ENCODE data around the gene SOX5.
"Not testable (repeated sequence)": the region's sequence is repeated elsewhere in the genome, so short reads cannot be mapped to it uniquely, and the experiment has no call there.

SOX5 gene

GRCh38 chr12:23750923-23751322, 198.5 kb downstream of the SOX5 start:
- no peak for DNase-seq

DNA sequence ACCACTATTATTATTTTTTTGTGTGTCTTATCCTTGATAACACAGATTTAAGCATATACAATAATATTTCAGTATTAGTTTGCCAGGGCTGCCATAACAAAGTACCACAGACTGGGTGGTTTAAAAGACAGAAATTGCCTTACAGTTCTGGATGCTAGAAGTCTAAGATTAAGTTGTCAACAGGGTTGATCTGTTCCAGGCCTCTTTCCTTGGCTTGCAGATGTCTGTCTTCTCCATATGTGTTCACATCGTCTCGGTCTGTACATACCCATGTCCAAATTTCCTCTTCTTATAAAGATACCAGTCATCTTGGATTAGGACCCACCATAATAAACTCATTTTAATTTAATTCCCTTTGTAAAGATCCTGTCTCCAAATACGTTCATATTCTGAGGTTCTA, 204.8 kb downstream of the SOX5 start:
- DNase-seq: no peak

GRCh38 chr12:23742574-23742973, 206.9 kb downstream of the SOX5 start:
- no peak for DNase-seq

DNA sequence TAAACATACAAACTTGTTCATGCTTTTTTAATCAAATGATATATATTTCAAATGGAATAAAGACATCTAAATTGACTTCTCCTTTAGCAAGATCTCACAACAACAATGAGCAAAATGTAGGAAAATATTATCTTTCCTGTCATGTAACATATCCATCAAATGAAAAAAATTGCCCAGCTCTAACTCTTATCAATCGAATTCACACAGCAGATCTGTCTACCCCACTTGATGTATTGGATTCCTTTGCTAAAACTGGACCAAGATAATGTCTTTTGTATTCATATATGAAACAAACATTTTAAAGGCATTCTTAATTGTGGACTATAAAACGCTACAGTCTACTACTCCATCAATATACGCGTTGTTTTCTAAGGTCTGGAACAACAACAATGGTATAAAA, 218.0 kb downstream of the SOX5 start:
- DNase-seq: no peak

DNA sequence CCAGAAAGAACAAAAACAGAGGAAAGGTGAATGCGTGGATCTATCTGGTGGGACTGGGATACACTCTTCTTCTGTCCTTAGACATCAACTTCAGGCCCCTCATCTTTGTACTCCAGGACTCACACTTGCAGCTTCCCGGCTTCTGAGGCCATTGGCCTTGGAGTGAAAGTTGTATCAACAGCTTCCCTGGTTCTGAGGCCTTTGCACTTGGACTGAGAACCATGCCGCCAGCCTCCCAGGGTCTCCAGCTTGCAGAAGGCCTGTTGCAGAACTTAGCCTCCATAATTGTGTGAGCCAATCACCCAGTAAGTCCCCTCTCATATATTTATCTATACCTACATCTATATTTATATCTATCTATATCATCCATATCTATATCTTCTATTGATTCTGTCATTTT, 218.4 kb downstream of the SOX5 start:
- DNase-seq: no peak

- DNase-seq: no peak
These were observed 220.1 kb downstream of the SOX5 start for GRCh38 chr12:23729359-23729758.

- no peak for DNase-seq
These were observed 222.8 kb downstream of the SOX5 start for GRCh38 chr12:23726646-23727045.

DNA sequence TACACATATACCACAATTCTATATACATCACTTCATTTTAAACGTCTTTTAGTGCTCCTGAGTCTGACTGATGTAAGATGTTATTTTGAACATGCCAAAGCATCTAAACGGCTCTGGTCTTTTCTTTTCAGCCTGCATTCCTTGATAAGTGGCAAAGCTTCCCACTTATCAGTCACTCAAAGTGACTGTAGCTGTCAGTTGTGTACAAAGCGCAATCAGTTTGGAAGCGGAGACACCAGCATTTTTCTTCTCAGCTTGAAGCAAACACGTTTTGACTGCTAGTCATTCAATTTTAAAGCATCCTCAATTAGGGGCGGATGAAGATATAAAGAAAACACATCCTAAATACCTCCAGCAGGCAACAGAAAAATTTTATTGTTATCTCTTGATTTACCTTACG, 226.8 kb downstream of the SOX5 start:
- DNase-seq: no peak

GRCh38 chr12:23721268-23721667, 228.2 kb downstream of the SOX5 start:
- no peak for DNase-seq

GRCh38 chr12:23719493-23719892, 230.0 kb downstream of the SOX5 start:
- no peak for DNase-seq

DNA sequence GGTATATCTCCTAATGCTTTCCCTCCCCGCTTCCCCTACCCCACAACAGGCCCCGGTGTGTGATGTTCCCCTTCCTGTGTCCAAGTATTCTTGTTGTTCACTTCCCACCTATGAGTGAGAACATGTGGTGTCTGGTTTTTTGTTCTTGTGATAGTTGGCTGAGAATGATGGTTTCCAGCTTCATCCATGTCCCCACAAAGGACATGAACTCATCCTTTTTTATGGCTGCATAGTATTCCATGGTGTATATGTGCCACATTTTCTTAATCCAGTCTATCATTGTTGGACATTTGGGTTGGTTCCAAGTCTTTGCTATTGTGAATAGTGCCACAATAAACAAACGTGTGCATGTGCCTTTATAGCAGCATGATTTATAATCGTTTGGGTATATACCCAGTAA, 239.1 kb downstream of the SOX5 start:
- not testable (repeated sequence) for DNase-seq

DNA sequence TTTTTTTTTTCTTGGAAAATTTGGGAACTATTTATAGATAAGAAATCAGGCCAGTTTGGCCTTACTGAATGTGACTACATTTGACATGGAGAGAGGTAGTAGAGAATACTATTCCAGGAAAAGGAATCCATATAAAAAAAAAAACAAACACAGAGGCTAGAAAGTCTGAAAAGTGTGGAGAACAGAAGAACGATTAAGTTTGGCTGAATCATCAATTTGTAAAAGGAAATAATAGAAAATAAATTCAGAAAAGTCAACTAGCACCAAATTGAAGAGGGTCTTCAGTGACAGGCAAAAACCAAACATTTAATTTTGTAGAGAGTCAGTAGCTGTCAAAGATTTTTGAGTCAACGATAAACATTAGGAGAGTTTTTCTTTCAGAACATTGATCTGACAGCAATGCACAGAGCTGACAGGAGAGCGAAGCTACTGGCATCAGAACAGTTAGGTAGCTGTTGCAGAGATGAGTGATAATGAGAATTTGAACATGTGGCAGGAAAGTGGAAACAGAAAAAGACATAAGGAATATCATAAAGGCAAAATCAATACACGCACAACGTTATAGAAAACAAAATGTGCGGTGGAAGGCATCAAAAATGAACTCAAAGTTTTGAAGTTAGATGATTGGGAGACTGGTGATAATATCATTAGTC, 241.2 kb downstream of the SOX5 start:
- no peak for DNase-seq

DNA sequence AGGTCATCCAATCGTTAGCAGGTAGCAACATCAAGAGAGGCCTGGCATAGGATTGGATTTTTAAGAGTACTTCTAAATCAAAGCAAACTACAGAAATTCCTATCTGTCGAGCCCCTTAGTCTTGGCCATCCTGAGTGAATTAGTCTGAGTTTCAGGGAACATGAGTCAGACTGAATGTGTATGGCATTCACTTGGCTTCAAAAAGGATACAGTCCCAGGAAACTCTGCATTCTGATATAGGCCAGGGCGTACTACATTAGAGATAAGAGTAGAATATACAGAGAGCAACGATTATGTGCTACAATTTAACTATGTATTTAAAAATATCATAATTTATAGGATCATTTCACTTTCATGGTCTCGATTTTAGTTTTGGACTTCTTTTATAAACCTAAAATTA, 242.2 kb downstream of the SOX5 start:
- no peak for DNase-seq

GRCh38 chr12:23704992-23705943, 244.2 kb downstream of the SOX5 start:
- DNase-seq: no peak

DNA sequence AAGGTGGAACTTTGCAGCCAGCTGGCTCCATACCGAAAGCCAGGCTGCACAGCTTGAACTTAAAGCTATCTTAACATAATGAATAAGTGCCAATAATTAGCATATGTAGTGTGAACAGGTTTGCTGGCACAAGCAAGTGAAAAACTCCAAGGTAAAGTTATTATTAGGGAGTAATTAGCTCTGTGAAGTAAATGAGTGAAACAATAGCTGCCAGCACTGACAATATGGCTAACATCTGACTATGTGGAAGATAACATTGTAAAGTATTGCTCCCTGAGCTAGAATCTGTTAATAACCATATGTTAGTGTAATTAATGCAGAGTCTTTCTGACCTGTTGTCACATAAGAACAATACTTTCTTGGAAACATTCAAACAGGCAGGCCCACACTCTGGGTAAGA, 246.4 kb downstream of the SOX5 start:
- no peak for DNase-seq

- DNase-seq: no peak
These were observed 250.4 kb downstream of the SOX5 start for GRCh38 chr12:23699031-23699430.

- DNase-seq: no peak
These were observed 254.6 kb downstream of the SOX5 start for GRCh38 chr12:23694920-23695319.

DNA sequence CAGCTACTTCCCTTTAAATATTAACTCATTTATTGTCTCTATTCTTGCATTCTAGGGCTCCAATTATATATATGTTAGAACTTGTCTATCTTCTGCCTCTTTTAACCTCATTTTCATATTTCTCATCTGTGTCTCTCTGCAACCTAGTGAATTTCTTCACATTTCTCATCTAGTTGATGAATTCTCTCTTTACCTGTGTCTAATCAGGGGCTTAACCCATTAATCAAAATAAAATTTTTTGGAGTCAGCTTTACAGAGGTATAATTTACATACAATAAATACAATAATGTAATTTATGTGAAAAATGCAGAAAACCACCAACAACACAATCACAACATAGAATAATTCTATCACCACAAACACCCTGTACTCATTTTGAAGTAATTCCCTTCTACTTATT, 255.2 kb downstream of the SOX5 start:
- no peak for DNase-seq

- no peak for DNase-seq
These were observed 261.5 kb downstream of the SOX5 start for GRCh38 chr12:23687947-23688346.

- DNase-seq: no peak
These were observed 263.4 kb downstream of the SOX5 start for GRCh38 chr12:23686095-23686494.

DNA sequence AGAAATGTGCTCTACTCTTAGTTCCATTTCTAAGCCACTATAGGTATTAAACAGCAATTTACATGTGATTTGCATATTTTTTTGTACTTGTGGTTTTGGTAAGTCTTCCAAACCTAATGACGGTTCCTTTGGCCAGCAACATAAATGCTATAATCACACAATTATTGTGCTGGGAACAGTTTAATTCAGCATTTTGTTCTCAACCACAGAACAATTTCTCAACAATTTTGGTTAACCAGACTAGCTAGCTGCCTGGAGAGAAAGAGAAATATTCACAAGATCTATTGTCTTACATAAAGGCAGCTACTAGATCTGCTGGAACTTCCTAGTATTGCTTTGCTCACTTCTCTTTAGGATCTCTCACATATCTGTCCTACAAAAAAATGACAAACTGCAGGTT, 265.3 kb downstream of the SOX5 start:
- no peak for DNase-seq

DNA sequence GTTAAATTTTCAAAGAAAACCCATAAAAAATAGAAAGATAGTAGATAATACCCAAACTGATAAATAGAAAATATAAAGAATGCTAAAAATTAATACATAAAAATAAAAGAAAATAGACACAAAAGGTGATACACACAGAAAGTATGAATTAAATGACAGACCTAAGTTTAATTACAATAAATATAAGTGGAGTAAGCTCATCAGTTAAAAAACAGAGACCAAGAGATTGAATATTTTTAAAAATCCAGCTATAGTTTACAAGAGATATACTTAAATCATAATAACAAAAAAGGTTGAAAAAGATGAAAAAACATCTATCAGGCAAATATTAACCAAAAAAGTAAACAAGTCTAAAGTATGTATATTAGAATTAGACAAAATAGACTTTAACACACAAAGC, 268.2 kb downstream of the SOX5 start:
- DNase-seq: no peak

DNA sequence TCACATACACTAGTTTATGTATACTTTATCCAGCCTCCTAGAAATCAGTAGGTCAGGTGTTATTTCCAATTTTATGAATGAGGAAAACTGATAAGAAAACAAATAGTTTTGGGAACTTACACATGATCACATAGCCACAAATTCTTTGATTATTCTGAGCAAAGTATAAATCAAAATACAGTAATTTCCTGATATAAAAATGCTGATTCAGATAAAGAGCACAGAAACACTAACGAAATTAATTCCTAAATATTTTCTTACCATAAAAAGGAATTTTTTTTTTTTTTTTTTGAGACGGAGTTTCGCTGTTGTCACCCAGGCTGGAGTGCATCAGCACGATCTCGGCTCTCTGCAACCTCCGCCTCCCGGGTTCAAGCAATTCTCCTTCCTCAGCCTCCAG, 275.4 kb downstream of the SOX5 start:
- DNase-seq: no peak

DNA sequence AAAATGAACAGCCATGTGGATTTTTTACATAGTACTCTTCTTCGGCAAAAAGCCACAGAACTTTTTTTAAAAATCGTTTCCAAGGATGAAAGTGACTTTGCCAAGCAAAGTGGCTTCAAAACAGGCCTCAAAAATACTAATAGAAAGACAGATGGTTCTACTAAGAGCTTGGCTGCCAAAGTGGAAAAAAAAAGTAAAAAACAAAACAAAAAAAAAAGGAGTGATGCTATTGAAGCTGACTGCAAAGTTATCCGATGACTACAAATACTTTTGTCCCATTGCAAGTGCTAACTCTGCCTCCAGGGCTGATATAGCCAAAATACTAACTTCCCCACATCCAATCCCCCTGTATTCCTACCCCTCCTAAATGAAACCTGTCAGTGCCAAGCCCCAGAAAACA, 277.6 kb downstream of the SOX5 start:
- no peak for DNase-seq

DNA sequence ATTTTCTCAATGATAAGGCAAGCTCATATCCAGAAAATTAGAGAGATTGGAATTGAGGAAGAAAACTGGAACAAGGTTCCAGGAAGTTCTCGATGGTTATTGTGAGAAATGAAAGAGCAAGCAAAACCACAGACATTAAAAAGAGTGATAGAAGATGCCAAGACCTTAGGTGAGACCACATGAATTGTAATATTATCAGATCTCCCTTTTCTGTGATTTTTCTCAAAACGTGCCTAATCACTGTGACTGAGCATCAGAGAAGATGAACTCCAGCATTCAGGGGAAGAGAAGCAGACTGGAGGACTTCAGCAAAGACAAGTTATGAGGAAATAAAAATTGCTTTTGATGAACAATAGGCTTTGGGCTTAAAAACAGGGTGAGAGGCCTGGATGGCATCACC, 278.8 kb downstream of the SOX5 start:
- DNase-seq: no peak

Measured in activated CD4-positive, alpha-beta T cell treated with anti-CD3 and anti-CD28 coated beads, Interleukin-2, amount 50 U/mL, for 4 hours (primary cell).